GM12892 (cell line): Measurements from ENCODE around the gene CRYGC. TPM values are rescaled to one million over a fixed set of nuclear protein-coding genes. Genes with fewer than 3 reads are reported as not detected.
A peak's percentile ranks its signal among the peaks of the same experiment; 100 is the strongest.

ENCODE experiments used
- DNase-seq: peaks from one replicate; pipeline ENCODE4 v3.0.0; 2011; ENCODE audit not compliant: insufficient read length
- FAIRE-seq: peaks from 2 replicates; lab custom pipeline; 2011; peaks lifted over from hg19 to GRCh38; lab: Jason Lieb, UNC
- POLR2A ChIP-seq: IDR thresholded peaks from 2 replicates; pipeline ENCODE4 v1.6.1; 2011; ENCODE audit warnings: low read depth, low read length, control low read depth
- POLR2AphosphoS5 ChIP-seq: IDR thresholded peaks from 2 replicates; pipeline ENCODE4 v1.6.1; 2011; ENCODE audit warnings: low read depth, low read length, control low read depth
- TAF1 ChIP-seq: IDR thresholded peaks from 2 replicates; pipeline ENCODE4 v1.6.1; 2011; ENCODE audit warnings: low read depth, mild to moderate bottlenecking, control low read depth, low read length, borderline replicate concordance
- polyA plus RNA-seq: library from polyadenylated mRNA; unstranded; fragments of >200 nt; gene quantifications from one replicate; pipeline ENCODE4 v1.2.1, GENCODE V29; 2012; ENCODE audit warnings: missing spikeins, inconsistent platforms; ENCODE audit not compliant: missing spikeins

The CRYGC gene
- not detected for polyA plus RNA-seq

GRCh38 chr2:208129744-208130711 lies at the start of gene CRYGC:
TSS of gene CRYGC (minus strand) at chr2:208129828. CDS start at chr2:208129792, 36 bp downstream.
- DNase-seq, result no peak
- TF ChIP-seq POLR2A (no peak), TAF1 (no peak), POLR2AphosphoS5 (no peak)
- no peak for FAIRE-seq

- FAIRE-seq (no peak), DNase-seq (no peak)
- no peak for TF ChIP-seq POLR2A
- TF ChIP-seq POLR2AphosphoS5, result no peak
- no peak for TF ChIP-seq TAF1
These were observed 49.5 kb upstream of the CRYGC start for GRCh38 chr2:208179028-208179609.

GRCh38 chr2:208175840-208176153 lies 46.2 kb upstream of the CRYGC start:
- DNase-seq (no peak), FAIRE-seq (no peak)
- no peak for TF ChIP-seq POLR2AphosphoS5
- no peak for TF ChIP-seq POLR2A
- no peak for TF ChIP-seq TAF1

GRCh38 chr2:208175069-208175839 lies 45.6 kb upstream of the CRYGC start:
- DNase-seq (peak; percentile 47), FAIRE-seq (peak; percentile 82)
- no peak for TF ChIP-seq POLR2AphosphoS5
- TF ChIP-seq TAF1, result no peak
- TF ChIP-seq POLR2A, result no peak

GRCh38 chr2:208174144-208174543 lies 44.5 kb upstream of the CRYGC start:
- FAIRE-seq (no peak), DNase-seq (no peak)
- TF ChIP-seq POLR2A (no peak), POLR2AphosphoS5 (no peak), TAF1 (no peak)

GRCh38 chr2:208172125-208172524 lies 42.5 kb upstream of the CRYGC start:
- TF ChIP-seq TAF1 (no peak), POLR2A (no peak), POLR2AphosphoS5 (no peak)
- FAIRE-seq (no peak), DNase-seq (no peak)

GRCh38 chr2:208164951-208165755 lies 35.5 kb upstream of the CRYGC start:
- FAIRE-seq (no peak), DNase-seq (no peak)
- TF ChIP-seq POLR2A (no peak), TAF1 (no peak), POLR2AphosphoS5 (no peak)

- DNase-seq, result no peak
- TF ChIP-seq POLR2A, result no peak
- no peak for TF ChIP-seq POLR2AphosphoS5
- no peak for TF ChIP-seq TAF1
- no peak for FAIRE-seq
These were observed 33.9 kb upstream of the CRYGC start, which contains the start of gene CRYGA for GRCh38 chr2:208163489-208163888. TSS of gene CRYGA (minus strand) at chr2:208163589. CDS start at chr2:208163556, 33 bp downstream.

- FAIRE-seq (no peak), DNase-seq (no peak)
- TF ChIP-seq TAF1 (no peak), POLR2AphosphoS5 (no peak), POLR2A (no peak)
These were observed 26.8 kb upstream of the CRYGC start for GRCh38 chr2:208156439-208156838.

GRCh38 chr2:208153156-208153555 lies 23.5 kb upstream of the CRYGC start:
- TF ChIP-seq TAF1 (no peak), POLR2A (no peak), POLR2AphosphoS5 (no peak)
- DNase-seq (no peak), FAIRE-seq (no peak)

GRCh38 chr2:208150956-208151355 lies 21.3 kb upstream of the CRYGC start:
- no peak for FAIRE-seq
- TF ChIP-seq TAF1 (no peak), POLR2A (no peak)
- DNase-seq, result no peak

GRCh38 chr2:208150094-208150493 lies 20.5 kb upstream of the CRYGC start:
- TF ChIP-seq POLR2AphosphoS5 (no peak), POLR2A (no peak), TAF1 (no peak)
- no peak for FAIRE-seq
- DNase-seq, result no peak
